A549 (cell line): ENCODE data around the gene AP2B1. TPM values are rescaled to one million over a fixed set of nuclear protein-coding genes. Genes with fewer than 3 reads are reported as not detected.

Experiments
- ATAC-seq, 2 experiments: fragments of 200-7000 bp in 1 of 2; fragments of >200 bp in 1 of 2; cut with Nextera tagmentation in 1 of 2; cut with Tn5 transposase in 1 of 2; 3 replicates each; pipeline versions ENCODE4 v1.8.0 to v1.9.1; 2018 to 2020; ENCODE audit warnings: mild to moderate bottlenecking in 1 of 2, moderate library complexity in 1 of 2
- CTCF ChIA-PET: fragments of 300-600 bp; sonication (Branson Sonifier 250); formaldehyde crosslinking; extraction: SDS; loops from one replicate; lab custom pipeline; 2021; ENCODE audit warnings: antibody characterized with exemption, inconsistent platforms; lab: Yijun Ruan, JAX
- POLR2A ChIA-PET: fragments of 350-600 bp; formaldehyde crosslinking; extraction: SDS; loops from one replicate; lab custom pipeline; 2021; ENCODE audit warnings: antibody characterized with exemption, inconsistent platforms; lab: Yijun Ruan, JAX
- DNase-seq, 2 experiments: peaks; one replicate each; pipeline versions ENCODE4 v3.0.0 to v3.0.0-alpha.2; 2011 to 2016; ENCODE audit warnings: low read depth in 1 of 2, low spot score in 1 of 2
- FAIRE-seq: peaks from 2 replicates; lab custom pipeline; 2011; peaks lifted over from hg19 to GRCh38; lab: Jason Lieb, UNC
- H3K27ac ChIP-seq, 2 experiments: fragments of >200 bp; sonication (Bioruptor Twin); formaldehyde crosslinking; 3 replicates each; pipeline ENCODE4 v1.5.1; 2016 to 2017
- H3K4me1 ChIP-seq: fragments of >200 bp; sonication (Bioruptor Twin); formaldehyde crosslinking; 3 replicates; pipeline ENCODE4 v1.6.1; 2016
- H3K4me2 ChIP-seq: fragments of >200 bp; sonication (Bioruptor Twin); formaldehyde crosslinking; 3 replicates; pipeline ENCODE4 v1.6.1; 2016
- H3K4me3 ChIP-seq: fragments of >200 bp; sonication (Bioruptor Twin); formaldehyde crosslinking; 3 replicates; pipeline ENCODE4 v1.5.1; 2016
- H3K9me3 ChIP-seq: fragments of >200 bp; sonication (Bioruptor Twin); formaldehyde crosslinking; 3 replicates; pipeline ENCODE4 v1.6.1; 2016
- BHLHE40 ChIP-seq: IDR thresholded peaks from 2 replicates; pipeline ENCODE4 v1.6.1; 2012; ENCODE audit warnings: low read depth, low read length, inconsistent platforms
- CEBPB ChIP-seq, 2 experiments: fragments of >200 bp in 1 of 2; sonication (Bioruptor Twin) in 1 of 2; formaldehyde crosslinking in 1 of 2; IDR thresholded peaks; 2 replicates each; pipeline ENCODE4 v1.6.1; 2012 to 2016
- EHMT2 ChIP-seq: fragments of 200-600 bp; sonication (generic); IDR thresholded peaks from 2 replicates; pipeline ENCODE4 v1.6.1; 2016; ENCODE audit warnings: antibody characterized with exemption, low read depth, mild to moderate bottlenecking, moderate library complexity
- EP300 ChIP-seq, 2 experiments: fragments of >200 bp; sonication (Bioruptor Twin); formaldehyde crosslinking; IDR thresholded peaks; 2 replicates in 1 of 2; 3 replicates in 1 of 2; pipeline ENCODE4 v1.6.1; 2016 to 2017
- FOXS1 ChIP-seq: fragments of 250-450 bp; sonication (Bioruptor Pico); IDR thresholded peaks from 2 replicates; pipeline ENCODE4 v1.5.0; 2020; ENCODE audit warnings: mild to moderate bottlenecking, moderate library complexity
- HDAC2 ChIP-seq: fragments of 200-600 bp; sonication (generic); IDR thresholded peaks from 2 replicates; pipeline ENCODE4 v1.6.1; 2016
- HOXA7 ChIP-seq: fragments of 250-450 bp; sonication (Bioruptor Pico); IDR thresholded peaks from 2 replicates; pipeline ENCODE4 v1.5.0; 2020; ENCODE audit warnings: mild to moderate bottlenecking, moderate library complexity
- HOXB13 ChIP-seq: fragments of 250-450 bp; sonication (Bioruptor Pico); IDR thresholded peaks from 2 replicates; pipeline ENCODE4 v1.5.0; 2020; ENCODE audit warnings: low read depth, mild to moderate bottlenecking, moderate library complexity
- JUNB ChIP-seq: fragments of >200 bp; sonication (Bioruptor Twin); formaldehyde crosslinking; IDR thresholded peaks from 2 replicates; pipeline ENCODE4 v1.6.1; 2016
- NFE2L2 ChIP-seq: fragments of 150-350 bp; conservative IDR thresholded peaks from 2 replicates; pipeline ENCODE4 v1.6.1; 2014; ENCODE audit warnings: low read length
- NPAS2 ChIP-seq: fragments of 250-450 bp; sonication (Bioruptor Pico); IDR thresholded peaks from 2 replicates; pipeline ENCODE4 v1.8.0; 2022; ENCODE audit warnings: mild to moderate bottlenecking, moderate library complexity, borderline replicate concordance
- POLR2AphosphoS2 ChIP-seq: conservative IDR thresholded peaks from 2 replicates; pipeline ENCODE4 v1.6.1; 2012; ENCODE audit warnings: low read length, improper control_type of control experiment, inconsistent platforms
- RFX5 ChIP-seq: fragments of 450-650 bp; IDR thresholded peaks from 2 replicates; pipeline ENCODE4 v1.7.1; 2014; ENCODE audit warnings: antibody characterized with exemption, mild to moderate bottlenecking, moderate library complexity
- RNF2 ChIP-seq: fragments of 200-600 bp; sonication (generic); IDR thresholded peaks from 2 replicates; pipeline ENCODE4 v1.6.1; 2016; ENCODE audit warnings: low read depth, mild to moderate bottlenecking, antibody characterized with exemption, moderate library complexity, borderline replicate concordance
- SMC3 ChIP-seq: fragments of >200 bp; sonication (Bioruptor Twin); formaldehyde crosslinking; IDR thresholded peaks from 3 replicates; pipeline ENCODE4 v1.6.1; 2018; ENCODE audit warnings: inconsistent platforms
- TFCP2L1 ChIP-seq: fragments of 250-450 bp; sonication (Bioruptor Pico); IDR thresholded peaks from 2 replicates; pipeline ENCODE4 v1.5.0; 2021; ENCODE audit warnings: mild to moderate bottlenecking
- TP53 ChIP-seq: fragments of 250-450 bp; sonication (Bioruptor Pico); IDR thresholded peaks from 2 replicates; pipeline ENCODE4 v1.5.0; 2021; ENCODE audit warnings: mild to moderate bottlenecking, moderate library complexity
- WGBS: methylation state at CpG from one replicate; pipeline ENCODE4 v1.1.6; 2017; ENCODE audit errors: missing lambda C conversion rate; 5-methylcytosine and 5-hydroxymethylcytosine counted together
- polyA plus RNA-seq, 4 experiments: library from polyadenylated mRNA; depleted of rRNA in 3 of 4; stranded (reverse); fragments of >200 nt; fragmentation: RNase III in 1 of 4; extraction: RNeasy Plus Mini Kit Qiagen cat#74134 plus additional on column Dnase treatment in 1 of 4; gene quantifications; 2 replicates in 3 of 4; 3 replicates in 1 of 4; pipeline ENCODE4 v1.2.3, GENCODE V29; 2011 to 2017
- TF ChIP-seq, protein P1 (sequence below): IDR thresholded peaks from 2 replicates; pipeline ENCODE4 v1.6.1; 2012
- TF ChIP-seq, protein P2 (sequence below): fragments of 150-350 bp; IDR thresholded peaks from 2 replicates; pipeline ENCODE4 v1.6.1; 2014; ENCODE audit warnings: low read depth, mild to moderate bottlenecking, low read length
- TF ChIP-seq, protein P3 (sequence below): IDR thresholded peaks from 2 replicates; pipeline ENCODE4 v1.6.1; 2012; ENCODE audit warnings: low read depth, borderline replicate concordance
- TF ChIP-seq, protein P4 (sequence below): IDR thresholded peaks from 2 replicates; pipeline ENCODE4 v1.6.1; 2012
- TF ChIP-seq, protein P5 (sequence below): fragments of 250-450 bp; sonication (Bioruptor Pico); IDR thresholded peaks from 2 replicates; pipeline ENCODE4 v1.5.0; 2020; ENCODE audit warnings: low read depth, mild to moderate bottlenecking, moderate library complexity
- TF ChIP-seq, protein P6 (sequence below): fragments of 200-600 bp; sonication (generic); IDR thresholded peaks from 2 replicates; pipeline ENCODE4 v1.6.1; 2016; ENCODE audit warnings: antibody characterized with exemption, mild to moderate bottlenecking, moderate library complexity

Gene AP2B1
- polyA plus RNA-seq, 2 of the 4 experiments (the other 2 are of a cell fraction) = 110 to 278 TPM

DNA sequence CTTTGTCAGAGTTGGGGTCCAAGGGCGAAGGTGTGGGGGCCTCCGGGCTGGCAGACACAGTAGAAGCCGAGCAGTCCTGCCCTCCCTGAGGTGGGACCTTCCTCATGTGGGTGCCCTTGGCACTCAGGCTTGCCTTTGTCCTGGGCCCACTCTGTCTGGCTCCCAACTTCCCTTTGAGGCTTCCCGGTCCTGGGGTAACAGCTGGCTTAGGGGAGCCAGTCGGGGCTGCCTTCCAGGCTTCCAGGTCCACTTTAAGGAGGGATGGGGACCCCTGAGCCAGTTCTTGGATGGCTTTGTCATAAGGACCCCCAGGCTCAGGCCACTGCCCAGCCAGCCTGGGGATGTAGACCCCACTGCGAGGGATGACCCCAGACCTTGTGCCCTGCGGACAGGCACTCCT is 158.1 kb downstream of the AP2B1 start:
- Histone ChIP-seq H3K27ac (no peak overlapping the region), H3K4me1 (peaks cover 17% of the 10 kb centered on the region; the same call in 2 of the 3 replicates), H3K4me3 (no peak overlapping the region), H3K9me3 (no peaks in the 10 kb centered on the region), H3K4me2 (no peak overlapping the region)
- DNase-seq = no peak
- no peak for ATAC-seq
- no peak for TF ChIP-seq NPAS2 (CRISPR knock-in tag)
- TF ChIP-seq FOXS1 = no peak
- TF ChIP-seq RFX5 = no peak
- no peak for TF ChIP-seq EP300 (IDR thresholded peaks at IDR 0.05)
- no peak for TF ChIP-seq HOXA7 (CRISPR knock-in tag)
- no peak for TF ChIP-seq HOXB13 (CRISPR knock-in tag)
- TF ChIP-seq, protein P1, sequence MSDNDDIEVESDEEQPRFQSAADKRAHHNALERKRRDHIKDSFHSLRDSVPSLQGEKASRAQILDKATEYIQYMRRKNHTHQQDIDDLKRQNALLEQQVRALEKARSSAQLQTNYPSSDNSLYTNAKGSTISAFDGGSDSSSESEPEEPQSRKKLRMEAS = no peak
- no peak for TF ChIP-seq CEBPB (IDR thresholded peaks at IDR 0.05)
- TF ChIP-seq, protein P2, sequence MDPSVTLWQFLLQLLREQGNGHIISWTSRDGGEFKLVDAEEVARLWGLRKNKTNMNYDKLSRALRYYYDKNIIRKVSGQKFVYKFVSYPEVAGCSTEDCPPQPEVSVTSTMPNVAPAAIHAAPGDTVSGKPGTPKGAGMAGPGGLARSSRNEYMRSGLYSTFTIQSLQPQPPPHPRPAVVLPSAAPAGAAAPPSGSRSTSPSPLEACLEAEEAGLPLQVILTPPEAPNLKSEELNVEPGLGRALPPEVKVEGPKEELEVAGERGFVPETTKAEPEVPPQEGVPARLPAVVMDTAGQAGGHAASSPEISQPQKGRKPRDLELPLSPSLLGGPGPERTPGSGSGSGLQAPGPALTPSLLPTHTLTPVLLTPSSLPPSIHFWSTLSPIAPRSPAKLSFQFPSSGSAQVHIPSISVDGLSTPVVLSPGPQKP = no peak
- TF ChIP-seq, protein P3, sequence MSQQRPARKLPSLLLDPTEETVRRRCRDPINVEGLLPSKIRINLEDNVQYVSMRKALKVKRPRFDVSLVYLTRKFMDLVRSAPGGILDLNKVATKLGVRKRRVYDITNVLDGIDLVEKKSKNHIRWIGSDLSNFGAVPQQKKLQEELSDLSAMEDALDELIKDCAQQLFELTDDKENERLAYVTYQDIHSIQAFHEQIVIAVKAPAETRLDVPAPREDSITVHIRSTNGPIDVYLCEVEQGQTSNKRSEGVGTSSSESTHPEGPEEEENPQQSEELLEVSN = no peak
- no peak for TF ChIP-seq SMC3
- TF ChIP-seq, protein P4, sequence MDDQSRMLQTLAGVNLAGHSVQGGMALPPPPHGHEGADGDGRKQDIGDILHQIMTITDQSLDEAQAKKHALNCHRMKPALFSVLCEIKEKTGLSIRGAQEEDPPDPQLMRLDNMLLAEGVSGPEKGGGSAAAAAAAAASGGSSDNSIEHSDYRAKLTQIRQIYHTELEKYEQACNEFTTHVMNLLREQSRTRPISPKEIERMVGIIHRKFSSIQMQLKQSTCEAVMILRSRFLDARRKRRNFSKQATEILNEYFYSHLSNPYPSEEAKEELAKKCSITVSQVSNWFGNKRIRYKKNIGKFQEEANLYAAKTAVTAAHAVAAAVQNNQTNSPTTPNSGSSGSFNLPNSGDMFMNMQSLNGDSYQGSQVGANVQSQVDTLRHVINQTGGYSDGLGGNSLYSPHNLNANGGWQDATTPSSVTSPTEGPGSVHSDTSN = no peak
- TF ChIP-seq JUNB = no peak
- TF ChIP-seq BHLHE40 = no peak
- no peak for TF ChIP-seq EHMT2
- no peak for TF ChIP-seq TFCP2L1
- TF ChIP-seq, protein P5, sequence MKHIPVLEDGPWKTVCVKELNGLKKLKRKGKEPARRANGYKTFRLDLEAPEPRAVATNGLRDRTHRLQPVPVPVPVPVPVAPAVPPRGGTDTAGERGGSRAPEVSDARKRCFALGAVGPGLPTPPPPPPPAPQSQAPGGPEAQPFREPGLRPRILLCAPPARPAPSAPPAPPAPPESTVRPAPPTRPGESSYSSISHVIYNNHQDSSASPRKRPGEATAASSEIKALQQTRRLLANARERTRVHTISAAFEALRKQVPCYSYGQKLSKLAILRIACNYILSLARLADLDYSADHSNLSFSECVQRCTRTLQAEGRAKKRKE (CRISPR knock-in tag) = no peak
- TF ChIP-seq NFE2L2 = no peak
- TF ChIP-seq TP53 = no peak
- ChIA-PET CTCF (interaction anchor here (0.7 to 34.8 kb wide), 14 partner anchors 17 to 1863 kb away, joined by 3 to 1116 read pairs (median 8); partner anchors contain the start of genes C17orf50, RASL10B, SLFN12L and TAF15), POLR2A (no interaction called here)
- WGBS = 37% methylated on average over 5 of the region's 7 CpGs
- no peak for FAIRE-seq

DNA sequence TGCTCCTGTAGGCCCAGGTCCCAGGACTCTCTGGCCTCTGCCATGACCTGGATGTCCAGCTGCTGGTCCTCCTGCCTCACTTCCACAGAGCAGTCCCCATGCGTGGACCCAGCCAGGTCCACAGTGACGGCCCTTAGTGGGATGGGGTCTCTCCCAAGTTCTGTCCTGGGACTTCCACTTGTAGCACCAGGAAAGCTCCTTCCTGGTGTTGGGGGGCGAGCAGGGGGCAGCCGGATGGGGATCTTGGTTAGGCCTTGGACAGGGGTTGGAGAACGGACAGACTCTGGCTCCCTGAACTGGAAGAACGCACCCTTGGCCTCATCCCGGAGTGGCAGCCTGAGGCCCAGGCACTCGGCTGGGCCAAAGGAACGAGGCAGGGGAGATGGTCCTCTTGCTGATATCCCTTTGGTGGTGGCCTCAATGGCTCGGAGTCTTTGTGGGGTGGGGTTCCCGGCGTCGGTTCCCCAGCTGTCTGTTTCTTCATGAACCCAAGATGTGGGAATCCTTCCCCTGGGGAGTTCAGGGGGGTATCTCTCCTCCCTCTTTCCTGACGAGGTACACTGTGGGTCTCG is 158.7 kb downstream of the AP2B1 start:
- H3K4me3 ChIP-seq = no peak overlapping the region
- no peak for FAIRE-seq
- no peak for DNase-seq
- TF ChIP-seq, protein P6, sequence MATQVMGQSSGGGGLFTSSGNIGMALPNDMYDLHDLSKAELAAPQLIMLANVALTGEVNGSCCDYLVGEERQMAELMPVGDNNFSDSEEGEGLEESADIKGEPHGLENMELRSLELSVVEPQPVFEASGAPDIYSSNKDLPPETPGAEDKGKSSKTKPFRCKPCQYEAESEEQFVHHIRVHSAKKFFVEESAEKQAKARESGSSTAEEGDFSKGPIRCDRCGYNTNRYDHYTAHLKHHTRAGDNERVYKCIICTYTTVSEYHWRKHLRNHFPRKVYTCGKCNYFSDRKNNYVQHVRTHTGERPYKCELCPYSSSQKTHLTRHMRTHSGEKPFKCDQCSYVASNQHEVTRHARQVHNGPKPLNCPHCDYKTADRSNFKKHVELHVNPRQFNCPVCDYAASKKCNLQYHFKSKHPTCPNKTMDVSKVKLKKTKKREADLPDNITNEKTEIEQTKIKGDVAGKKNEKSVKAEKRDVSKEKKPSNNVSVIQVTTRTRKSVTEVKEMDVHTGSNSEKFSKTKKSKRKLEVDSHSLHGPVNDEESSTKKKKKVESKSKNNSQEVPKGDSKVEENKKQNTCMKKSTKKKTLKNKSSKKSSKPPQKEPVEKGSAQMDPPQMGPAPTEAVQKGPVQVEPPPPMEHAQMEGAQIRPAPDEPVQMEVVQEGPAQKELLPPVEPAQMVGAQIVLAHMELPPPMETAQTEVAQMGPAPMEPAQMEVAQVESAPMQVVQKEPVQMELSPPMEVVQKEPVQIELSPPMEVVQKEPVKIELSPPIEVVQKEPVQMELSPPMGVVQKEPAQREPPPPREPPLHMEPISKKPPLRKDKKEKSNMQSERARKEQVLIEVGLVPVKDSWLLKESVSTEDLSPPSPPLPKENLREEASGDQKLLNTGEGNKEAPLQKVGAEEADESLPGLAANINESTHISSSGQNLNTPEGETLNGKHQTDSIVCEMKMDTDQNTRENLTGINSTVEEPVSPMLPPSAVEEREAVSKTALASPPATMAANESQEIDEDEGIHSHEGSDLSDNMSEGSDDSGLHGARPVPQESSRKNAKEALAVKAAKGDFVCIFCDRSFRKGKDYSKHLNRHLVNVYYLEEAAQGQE = no peak
- no peak for TF ChIP-seq HOXB13 (CRISPR knock-in tag)
- no peak for TF ChIP-seq POLR2AphosphoS2
- TF ChIP-seq HDAC2 = no peak
- no peak for TF ChIP-seq RNF2
- H3K4me2 ChIP-seq = no peak overlapping the region
- ChIA-PET POLR2A (no interaction called here), CTCF (interaction anchor here (0.6 to 34.8 kb wide), 17 partner anchors 17 to 212 kb away, joined by 3 to 1116 read pairs (median 19); partner anchors contain the start of genes C17orf50, RASL10B, SLFN12L and TAF15)
- no peak for ATAC-seq
- no peak overlapping the region for H3K27ac ChIP-seq
- H3K9me3 ChIP-seq = no peaks in the 10 kb centered on the region
- 36% methylated on average over 13 of the region's 15 CpGs for WGBS
- peaks cover 19% of the 10 kb centered on the region; the same call in 2 of the 3 replicates for H3K4me1 ChIP-seq
